HL-60/S4 treated with retinoic acid at 250 ng/mL for 4 days and 3 days (cell line): ENCODE data around the gene TMEM231.
"Not testable (repeated sequence)": the region's sequence is repeated elsewhere in the genome, so short reads cannot be mapped to it uniquely, and the experiment has no call there.

Source experiments
- in situ Hi-C: fragments of 300-500 bp; cut with MboI; formaldehyde crosslinking; loops from 2 replicates; pipeline ENCODE4 v1.7.0; 2022; ENCODE audit warnings: low sequenced_read_pairs

Gene TMEM231

GRCh38 chr16:75555707-75556430 is at the start of gene TMEM231:
Gene TMEM231, minus strand, starts transcription at chr16:75556252. Its CDS starts 43 bp downstream, at chr16:75556209.
- in situ Hi-C loops, result no loop called here

- in situ Hi-C loops, result no loop called here
These were observed 47.2 kb upstream of the TMEM231 start for GRCh38 chr16:75603241-75603640.

- in situ Hi-C loops, result no loop called here
These were observed 43.6 kb upstream of the TMEM231 start for GRCh38 chr16:75599452-75600277.

GRCh38 chr16:75593825-75594820 is 38.1 kb upstream of the TMEM231 start:
- in situ Hi-C loops, result no loop called here

- in situ Hi-C loops, result no loop called here
These were observed 37.3 kb upstream of the TMEM231 start for GRCh38 chr16:75593308-75593707.

- in situ Hi-C loops, result not testable (repeated sequence)
These were observed 35.9 kb upstream of the TMEM231 start for GRCh38 chr16:75591927-75592326.

GRCh38 chr16:75590920-75591843 is 35.1 kb upstream of the TMEM231 start:
- in situ Hi-C loops, result no loop called here

GRCh38 chr16:75589306-75589705 is 33.3 kb upstream of the TMEM231 start:
- in situ Hi-C loops, result no loop called here

- in situ Hi-C loops, result no loop called here
These were observed 32.7 kb upstream of the TMEM231 start for GRCh38 chr16:75588716-75589115.

GRCh38 chr16:75584108-75584507 is 28.1 kb upstream of the TMEM231 start:
- in situ Hi-C loops, result no loop called here

GRCh38 chr16:75579281-75579834 is 23.3 kb upstream of the TMEM231 start:
- in situ Hi-C loops, result no loop called here

- in situ Hi-C loops, result no loop called here
These were observed 22.7 kb upstream of the TMEM231 start for GRCh38 chr16:75578725-75579124.

- in situ Hi-C loops, result no loop called here
These were observed 22.2 kb upstream of the TMEM231 start for GRCh38 chr16:75578212-75578611.

GRCh38 chr16:75576384-75576811 is 20.3 kb upstream of the TMEM231 start:
- in situ Hi-C loops, result no loop called here

GRCh38 chr16:75575958-75576357 is 19.9 kb upstream of the TMEM231 start:
- in situ Hi-C loops, result no loop called here

- in situ Hi-C loops, result no loop called here
These were observed 17.9 kb upstream of the TMEM231 start for GRCh38 chr16:75573955-75574354.

- in situ Hi-C loops, result no loop called here
These were observed 17.0 kb upstream of the TMEM231 start for GRCh38 chr16:75572864-75573542.

GRCh38 chr16:75570396-75571065 is 14.5 kb upstream of the TMEM231 start:
- in situ Hi-C loops, result no loop called here
